Kidney (tissue), 14 donors: ENCODE measurements around the gene MEIS2. TPM values are rescaled to one million over a fixed set of nuclear protein-coding genes. Genes with fewer than 3 reads are reported as not detected.
A peak's percentile ranks its signal among the peaks of the same experiment; 100 is the strongest.

Experiments used
- DNase-seq, 5 donors: peaks; one replicate each; pipeline ENCODE4 v3.0.0-alpha.2; 2013 to 2020
- FAIRE-seq: peaks from 2 replicates; lab custom pipeline; 2012; peaks lifted over from hg19 to GRCh38; lab: Jason Lieb, UNC
- H3K27ac ChIP-seq, 2 donors: one replicate each; pipeline ENCODE4 v1.7.0; 2013; ENCODE audit warnings: low read depth in 2 of 2, low read length in 2 of 2, inconsistent platforms in 1 of 2
- H3K27me3 ChIP-seq: one replicate; pipeline ENCODE4 v1.7.1; 2013; ENCODE audit warnings: low read length, inconsistent platforms; ENCODE audit not compliant: control insufficient read depth, insufficient read depth
- H3K36me3 ChIP-seq, 3 donors: one replicate each; pipeline versions ENCODE4 v1.7.0 to v1.7.1; 2013; ENCODE audit warnings: low read length in 3 of 3, control low read depth in 1 of 3, inconsistent platforms in 1 of 3; ENCODE audit not compliant: insufficient read depth in 3 of 3, control insufficient read depth in 2 of 3
- H3K4me1 ChIP-seq, 3 donors: one replicate each; pipeline versions ENCODE4 v1.7.0 to v1.7.1; 2013; ENCODE audit warnings: low read length in 3 of 3, inconsistent platforms in 1 of 3, low read depth in 1 of 3; ENCODE audit not compliant: control insufficient read depth in 2 of 3, insufficient read depth in 2 of 3
- H3K4me3 ChIP-seq, 3 donors: one replicate each; pipeline versions ENCODE4 v1.7.0 to v1.8.1; 2013; ENCODE audit warnings: low read length in 3 of 3, control low read depth in 1 of 3, inconsistent platforms in 1 of 3
- H3K9ac ChIP-seq, 3 donors: one replicate each; pipeline versions ENCODE4 v1.7.0 to v1.7.1; 2013; ENCODE audit warnings: low read length in 3 of 3, control low read depth in 1 of 3, inconsistent platforms in 1 of 3
- H3K9me3 ChIP-seq, 3 donors: one replicate each; pipeline versions ENCODE4 v1.7.0 to v1.7.1; 2013; ENCODE audit warnings: low read length in 3 of 3, control low read depth in 1 of 3, inconsistent platforms in 1 of 3; ENCODE audit not compliant: control insufficient read depth in 2 of 3, insufficient read depth in 1 of 3
- intact Hi-C: fragments of 100-400 bp; cut with DNase I; formaldehyde crosslinking; loops from one replicate; pipeline ENCODE4 v1.11.1; 2022
- polyA plus RNA-seq: library from polyadenylated mRNA; stranded (reverse); fragments of 350-450 nt; fragmentation: Illumina TruSeq; extraction: RNeasy Lipid Tissue Mini Kit (QIAGEN cat#74804); gene quantifications from one replicate; pipeline ENCODE4 v1.2.3, GENCODE V29; 2014; ENCODE audit warnings: low read depth, low replicate concordance; ENCODE audit not compliant: insufficient read depth
- total RNA-seq: library from RNA; stranded (reverse); fragmentation: NEBNext Ultra II Directional; extraction: Animal tissue kit (Norgen Biotek cat#: 25700); gene quantifications from one replicate; pipeline ENCODE4 v1.2.1, GENCODE V29; 2021
- TF ChIP-seq, protein P1 (sequence below): IDR thresholded peaks from 3 replicates; pipeline ENCODE4 v1.5.1; 2012; ENCODE audit warnings: mild to moderate bottlenecking, moderate library complexity, borderline replicate concordance; ENCODE audit not compliant: insufficient read depth; ENCODE audit errors: extremely low read depth
- donor health status: control.
- donor health status: control.
- donor health status: control.
- donor health status: control.
- donor health status: control.
- donor health status: DM: yes; HTN: yes; CAD: no.
- donor health status: Normal renal cell carcinoma (clear cell type).

Gene MEIS2
- total and polyA plus RNA-seq, 2 donors from 2014 or later = 14.7 to 50.9 TPM

DNA sequence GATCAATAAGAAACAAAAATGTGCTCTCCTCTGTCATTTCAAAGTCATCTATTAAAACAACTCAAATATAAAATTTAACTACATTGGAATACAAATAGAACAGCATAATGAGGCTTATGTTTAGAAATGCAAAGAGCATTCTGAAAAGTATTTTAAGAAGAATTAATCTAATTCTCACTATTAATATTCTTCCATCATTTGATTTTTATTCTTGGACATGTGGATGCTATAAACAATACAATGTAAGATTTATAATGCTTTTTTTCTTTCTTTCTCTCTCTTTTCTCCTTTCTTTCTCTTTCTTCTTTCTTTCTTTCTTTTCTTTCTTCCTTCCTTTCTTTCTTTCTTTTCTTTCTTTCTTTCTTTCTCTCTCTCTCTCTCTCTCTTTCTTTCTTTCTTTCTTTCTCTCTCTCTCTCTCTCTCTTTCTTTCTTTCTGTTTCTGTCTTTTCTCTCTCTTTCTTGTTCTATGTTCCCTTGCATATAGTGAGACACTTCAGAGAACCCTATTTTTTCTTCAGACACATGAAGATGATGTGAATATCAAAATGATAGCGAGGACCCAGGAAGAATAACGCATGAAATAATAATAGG is 32.6 kb upstream of the MEIS2 start:
- no peak for DNase-seq
- Histone ChIP-seq H3K36me3 (no peaks in the 10 kb centered on the region), H3K9me3 (no peaks in the 10 kb centered on the region), H3K27ac (no peak overlapping the region), H3K4me1 (no peaks in the 10 kb centered on the region), H3K4me3 (no peak overlapping the region), H3K9ac (no peak overlapping the region), H3K27me3 (no peaks in the 10 kb centered on the region)
- intact Hi-C loops = no loop called here
- FAIRE-seq = peak; percentile 42
- TF ChIP-seq, protein P1, sequence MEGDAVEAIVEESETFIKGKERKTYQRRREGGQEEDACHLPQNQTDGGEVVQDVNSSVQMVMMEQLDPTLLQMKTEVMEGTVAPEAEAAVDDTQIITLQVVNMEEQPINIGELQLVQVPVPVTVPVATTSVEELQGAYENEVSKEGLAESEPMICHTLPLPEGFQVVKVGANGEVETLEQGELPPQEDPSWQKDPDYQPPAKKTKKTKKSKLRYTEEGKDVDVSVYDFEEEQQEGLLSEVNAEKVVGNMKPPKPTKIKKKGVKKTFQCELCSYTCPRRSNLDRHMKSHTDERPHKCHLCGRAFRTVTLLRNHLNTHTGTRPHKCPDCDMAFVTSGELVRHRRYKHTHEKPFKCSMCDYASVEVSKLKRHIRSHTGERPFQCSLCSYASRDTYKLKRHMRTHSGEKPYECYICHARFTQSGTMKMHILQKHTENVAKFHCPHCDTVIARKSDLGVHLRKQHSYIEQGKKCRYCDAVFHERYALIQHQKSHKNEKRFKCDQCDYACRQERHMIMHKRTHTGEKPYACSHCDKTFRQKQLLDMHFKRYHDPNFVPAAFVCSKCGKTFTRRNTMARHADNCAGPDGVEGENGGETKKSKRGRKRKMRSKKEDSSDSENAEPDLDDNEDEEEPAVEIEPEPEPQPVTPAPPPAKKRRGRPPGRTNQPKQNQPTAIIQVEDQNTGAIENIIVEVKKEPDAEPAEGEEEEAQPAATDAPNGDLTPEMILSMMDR = no peak

DNA sequence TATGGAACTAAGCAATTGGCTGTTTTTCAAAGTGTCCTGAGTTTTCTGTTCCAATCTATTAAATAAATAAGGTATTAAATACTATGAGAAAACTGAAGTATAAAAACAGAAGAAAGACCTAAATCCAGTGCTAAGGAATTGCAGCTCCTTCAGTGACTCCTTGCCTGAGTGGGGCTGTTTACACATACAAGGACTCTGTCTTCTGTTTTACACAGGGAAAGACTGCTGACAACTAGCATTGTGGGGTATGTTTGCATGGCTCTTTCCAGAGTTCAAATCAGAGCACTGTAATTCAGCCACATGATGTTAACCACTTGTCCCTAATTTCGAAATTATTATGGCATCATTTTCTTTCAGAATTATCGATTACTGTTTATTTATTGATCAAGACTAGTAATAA is 31.3 kb upstream of the MEIS2 start:
- intact Hi-C loops = no loop called here
- Histone ChIP-seq H3K27ac (peak overlapping the region in 1 of 2 donors; percentile 9), H3K9ac (no peak overlapping the region), H3K9me3 (no peaks in the 10 kb centered on the region), H3K4me1 (no peaks in the 10 kb centered on the region), H3K36me3 (no peaks in the 10 kb centered on the region), H3K27me3 (no peaks in the 10 kb centered on the region), H3K4me3 (no peak overlapping the region)
- DNase-seq (peak in 1 of 5 donors; percentile 57), FAIRE-seq (no peak)
- TF ChIP-seq, protein P1 = no peak

DNA sequence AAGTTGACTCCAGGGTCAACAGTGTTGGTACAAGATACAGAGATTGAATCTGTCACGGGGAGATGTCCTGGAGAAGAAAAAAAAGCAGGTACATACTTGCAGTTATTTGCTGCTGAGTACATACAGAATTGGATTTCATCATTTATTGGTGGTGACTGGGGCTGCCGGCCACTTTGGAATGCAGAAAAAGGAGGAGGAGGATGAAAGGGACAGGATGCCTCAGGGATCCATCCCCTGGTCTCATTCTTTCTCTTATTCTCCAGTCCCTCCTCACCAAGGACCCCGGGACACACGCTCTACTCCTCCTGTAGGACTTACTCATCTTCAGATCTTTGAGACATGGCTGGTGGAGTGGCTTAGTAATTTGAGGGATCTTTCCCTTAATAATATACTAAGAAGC is 30.0 kb upstream of the MEIS2 start:
- H3K4me3 ChIP-seq = no peak overlapping the region
- no peaks in the 10 kb centered on the region for H3K36me3 ChIP-seq
- FAIRE-seq = no peak
- DNase-seq = no peak
- TF ChIP-seq, protein P1 = no peak
- intact Hi-C loops = no loop called here
- no peak overlapping the region for H3K27ac ChIP-seq
- H3K4me1 ChIP-seq = no peaks in the 10 kb centered on the region
- H3K9me3 ChIP-seq = no peaks in the 10 kb centered on the region
- H3K9ac ChIP-seq = no peak overlapping the region
- no peaks in the 10 kb centered on the region for H3K27me3 ChIP-seq

DNA sequence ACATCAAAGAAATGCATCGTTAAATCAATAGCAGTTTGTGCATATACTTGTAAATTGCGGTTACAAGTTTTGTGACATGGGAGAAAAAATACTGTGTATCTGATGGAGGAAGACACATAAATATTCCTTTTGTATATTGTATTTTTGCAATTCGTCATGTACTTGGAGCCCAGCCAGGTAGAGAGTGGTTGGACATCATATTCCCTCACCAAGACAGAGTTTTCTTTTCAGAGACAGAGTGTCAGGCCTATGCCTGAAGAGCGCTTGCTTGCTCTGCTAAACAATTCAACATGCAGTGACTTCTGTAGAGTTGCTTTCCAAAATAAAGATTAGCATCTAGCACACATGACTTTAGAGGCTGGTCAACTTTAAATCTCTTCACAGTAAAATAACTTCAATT is 24.8 kb upstream of the MEIS2 start:
- Histone ChIP-seq H3K36me3 (no peaks in the 10 kb centered on the region), H3K4me1 (no peaks in the 10 kb centered on the region), H3K27ac (no peak overlapping the region), H3K4me3 (no peak overlapping the region), H3K9ac (no peak overlapping the region), H3K9me3 (no peaks in the 10 kb centered on the region), H3K27me3 (no peaks in the 10 kb centered on the region)
- intact Hi-C loops = no loop called here
- FAIRE-seq (no peak), DNase-seq (peak in 2 of 5 donors; percentile 69 to 83)
- TF ChIP-seq, protein P1 = no peak
